GM19324 (cell line): ENCODE measurements around the gene LSM4.
"Not testable (repeated sequence)": the region's sequence is repeated elsewhere in the genome, so short reads cannot be mapped to it uniquely, and the experiment has no call there.

Experiments used
- ATAC-seq: cut with Tn5 transposase; IDR thresholded peaks from one replicate; pipeline ENCODE4 v1.9.1; 2021; ENCODE audit warnings: mild to moderate bottlenecking, moderate library complexity; ENCODE audit not compliant: unreplicated experiment, low FRiP score

Gene LSM4

DNA sequence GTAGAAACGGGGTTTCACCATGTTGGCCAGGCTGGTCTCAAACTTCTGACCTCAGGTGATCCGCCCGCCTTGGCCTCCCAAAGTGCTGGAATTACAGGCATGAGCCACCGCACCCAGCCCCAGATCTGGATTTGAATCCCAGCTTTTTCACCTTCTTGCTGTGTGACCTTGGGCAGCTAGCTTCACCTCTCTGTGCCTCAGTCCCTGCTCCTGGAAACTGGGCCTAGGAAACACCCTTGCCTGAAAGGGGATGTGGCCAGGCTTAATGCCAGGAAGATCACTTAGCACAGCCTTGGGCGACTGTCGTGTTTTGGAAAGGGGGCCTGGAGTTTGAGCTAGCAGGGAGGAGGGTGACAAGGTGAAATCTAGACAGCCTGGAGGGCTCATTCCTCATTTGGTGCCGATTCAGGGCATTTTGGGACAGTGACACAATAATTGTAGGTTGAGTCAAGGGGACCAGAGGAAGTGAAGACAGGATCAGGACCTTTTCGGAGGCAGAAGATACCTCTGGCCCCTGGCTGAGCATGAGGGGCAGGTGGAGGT, 19.3 kb upstream of the LSM4 start:
- no peak for ATAC-seq

DNA sequence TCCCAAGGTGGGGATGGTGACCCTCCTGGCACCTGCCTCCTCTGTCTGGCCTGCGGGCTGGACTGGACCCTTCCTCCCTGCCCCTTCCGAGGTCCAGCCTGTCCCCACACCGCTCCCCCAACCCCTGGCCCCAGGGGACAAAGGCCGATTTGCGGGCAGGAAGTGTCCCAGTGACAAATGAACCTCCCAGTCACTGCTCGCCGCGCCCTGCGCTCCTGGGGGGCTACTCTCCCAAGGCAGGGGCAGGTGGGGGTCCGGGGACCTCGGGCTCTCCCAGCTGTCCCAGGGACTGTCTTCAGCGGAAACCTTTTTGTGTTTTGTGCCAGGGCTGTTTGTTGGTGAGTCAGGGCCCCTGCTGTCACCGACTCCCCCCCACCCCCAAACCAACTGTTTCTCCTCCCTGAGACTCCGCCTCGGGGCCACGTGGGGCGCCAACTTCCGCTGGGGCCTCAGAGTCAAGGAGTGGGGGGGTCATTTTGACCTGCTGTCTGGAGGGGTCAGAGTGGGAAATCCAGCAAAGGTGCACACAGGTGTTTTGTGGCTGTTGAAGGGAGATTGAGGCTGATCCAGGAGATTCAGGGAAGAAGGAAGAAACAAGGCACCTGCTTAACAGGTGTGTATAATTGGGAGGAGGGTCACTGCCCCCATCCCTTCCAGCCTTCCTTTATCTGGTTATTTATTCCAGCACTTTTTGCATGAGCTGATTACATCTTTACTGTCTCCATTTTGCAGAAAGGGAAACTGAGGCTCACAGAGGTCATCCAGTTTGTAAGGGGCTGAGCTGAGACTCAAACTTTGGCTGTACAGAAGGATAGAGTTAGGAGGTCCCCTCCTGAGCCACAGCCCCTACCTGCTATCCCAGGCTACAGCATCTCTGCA, 18.4 kb upstream of the LSM4 start:
- peak; percentile 42 for ATAC-seq

DNA sequence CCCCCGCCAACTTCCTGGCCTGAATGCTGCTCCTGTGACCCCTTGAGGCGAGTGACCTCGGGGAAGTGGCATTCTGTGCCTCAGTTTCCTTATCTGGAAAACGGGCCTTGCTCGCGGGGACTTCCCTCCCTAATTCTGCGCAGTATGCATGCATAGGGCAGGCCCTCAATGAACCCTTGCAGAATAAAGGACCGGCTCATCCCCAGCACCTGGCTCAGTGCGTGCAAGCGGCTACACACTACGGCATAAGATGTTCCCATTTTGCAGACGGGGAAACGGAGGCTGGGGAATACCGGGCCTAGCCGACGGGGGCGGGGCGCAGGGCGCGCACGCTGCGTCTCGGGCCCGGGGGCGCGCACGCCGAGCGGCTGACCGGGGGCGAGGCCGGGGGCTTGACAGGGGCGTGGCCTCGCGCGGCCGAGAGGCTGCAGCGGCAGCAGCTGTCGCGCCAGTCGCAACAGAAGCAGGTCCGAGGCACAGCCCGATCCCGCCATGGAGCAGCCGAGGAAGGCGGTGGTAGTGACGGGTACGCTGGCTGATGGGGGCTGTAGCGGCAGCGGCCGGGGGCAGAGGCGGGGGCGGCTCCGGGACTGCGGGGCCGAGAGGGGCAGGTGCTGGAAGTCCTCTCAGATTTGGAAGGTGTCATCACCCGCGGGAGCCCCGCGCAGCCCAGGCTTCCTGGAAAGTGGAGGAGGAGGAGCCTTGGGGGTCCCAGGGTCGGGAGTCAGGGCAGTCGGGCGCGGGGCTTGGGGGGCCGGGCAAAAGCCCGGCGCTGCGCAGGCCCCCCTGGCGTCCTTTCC, 17.5 kb upstream of the LSM4 start, which contains the start of gene PGPEP1:
Gene PGPEP1 (plus strand): TSS at position 409 of the 800 bp plus-strand sequence. CDS start 84 bp downstream, at position 493.
- ATAC-seq = peak; percentile 62

- no peak for ATAC-seq
Measured at GRCh38 chr19:18339723-18340122, 16.8 kb upstream of the LSM4 start.

GRCh38 chr19:18338541-18338940, 15.7 kb upstream of the LSM4 start:
- ATAC-seq = no peak

DNA sequence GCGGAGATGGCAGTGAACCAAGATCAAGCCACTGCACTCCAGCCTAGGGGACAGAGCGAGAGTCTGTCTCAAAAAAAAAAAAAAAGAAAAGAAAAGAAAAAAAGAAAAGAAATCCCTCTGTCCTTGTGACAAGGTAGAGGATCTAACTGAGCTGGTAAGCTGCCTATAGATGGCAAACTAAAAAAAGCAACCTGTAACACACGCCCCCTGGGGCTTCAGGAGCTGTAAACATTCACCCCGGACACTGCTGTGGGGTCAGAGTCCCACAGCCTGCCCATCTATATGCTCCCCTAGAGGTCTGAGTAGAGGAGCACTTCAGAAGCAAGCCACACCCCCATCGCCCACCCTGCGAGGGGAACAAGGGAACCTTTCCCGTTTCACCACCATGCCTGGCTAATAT, 13.2 kb upstream of the LSM4 start:
- no peak for ATAC-seq

GRCh38 chr19:18333680-18334079, 10.8 kb upstream of the LSM4 start:
- ATAC-seq = no peak

GRCh38 chr19:18332917-18333530, 10.1 kb upstream of the LSM4 start:
- ATAC-seq = no peak

GRCh38 chr19:18330868-18331267, 8.0 kb upstream of the LSM4 start:
- ATAC-seq = no peak

GRCh38 chr19:18329035-18329376, 6.1 kb upstream of the LSM4 start:
- ATAC-seq = no peak

DNA sequence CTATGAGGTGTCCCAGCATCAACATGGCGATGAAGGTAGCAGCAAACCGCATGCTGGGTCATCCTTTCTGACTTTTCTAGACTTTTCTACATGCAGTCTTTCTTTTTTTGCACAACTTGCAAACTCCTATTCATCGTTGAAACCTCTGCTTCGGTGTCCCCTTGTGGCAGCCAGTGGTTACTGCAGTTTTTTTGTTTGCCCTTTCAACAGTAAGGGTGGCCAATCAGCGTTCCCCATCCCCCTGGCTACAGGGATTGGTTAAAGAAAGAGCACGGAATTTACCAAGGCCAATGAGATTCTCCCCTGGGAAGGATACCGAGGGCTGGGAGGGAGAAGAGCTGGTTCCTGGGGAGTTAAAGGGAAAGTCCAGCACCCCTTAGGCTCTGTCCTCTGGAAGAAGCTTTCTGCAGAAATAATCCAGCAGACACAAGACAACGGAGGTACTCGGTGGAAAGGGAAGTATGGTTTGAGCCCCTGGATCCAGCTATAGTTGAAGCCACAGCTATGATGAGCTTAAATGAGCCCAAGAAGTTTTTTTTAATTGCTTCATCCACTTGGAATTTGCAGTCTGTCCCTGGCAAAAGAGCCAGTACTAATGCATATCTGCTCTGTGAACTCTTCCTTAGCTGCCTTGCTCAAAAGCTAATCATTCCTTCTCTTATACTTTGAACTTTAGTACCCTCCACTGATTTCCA, 5.6 kb upstream of the LSM4 start:
- ATAC-seq = peak; percentile 89

DNA sequence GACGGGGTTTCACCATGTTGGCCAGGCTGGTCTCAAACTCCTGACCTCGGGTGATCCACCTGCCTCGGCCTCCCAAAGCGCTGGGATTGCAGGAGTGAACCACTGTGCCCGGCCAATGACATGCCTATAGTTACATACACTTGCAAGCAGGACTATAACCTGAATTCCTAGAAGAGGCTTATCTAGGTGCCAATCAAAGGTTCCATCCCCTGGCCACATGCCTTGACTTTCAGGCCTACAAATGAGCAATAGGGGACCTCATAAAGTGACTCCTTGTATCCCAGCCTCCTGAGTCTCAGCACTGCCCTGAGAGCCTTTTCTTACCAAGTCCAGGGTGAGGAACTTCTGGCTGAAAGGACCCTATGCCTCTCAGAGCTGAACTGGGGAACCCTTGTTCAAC, 3.9 kb upstream of the LSM4 start:
- ATAC-seq = no peak

DNA sequence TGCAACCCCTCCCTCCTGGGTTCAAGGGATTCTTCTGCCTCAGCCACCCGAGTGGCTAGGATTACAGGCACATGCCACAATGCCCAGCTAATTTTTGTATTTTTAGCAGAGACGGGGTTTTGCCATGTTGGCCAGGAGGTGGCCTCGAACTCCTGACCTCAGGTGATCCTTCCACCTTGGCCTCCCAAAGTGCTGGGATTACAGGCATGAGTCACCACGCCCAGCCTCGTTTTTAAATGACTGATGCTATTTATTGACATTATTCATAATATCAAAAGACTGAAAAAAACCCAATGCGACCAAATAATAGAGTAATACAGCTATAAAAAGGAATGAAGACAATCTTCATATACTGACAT, 1.5 kb upstream of the LSM4 start:
- not testable (repeated sequence) for ATAC-seq

DNA sequence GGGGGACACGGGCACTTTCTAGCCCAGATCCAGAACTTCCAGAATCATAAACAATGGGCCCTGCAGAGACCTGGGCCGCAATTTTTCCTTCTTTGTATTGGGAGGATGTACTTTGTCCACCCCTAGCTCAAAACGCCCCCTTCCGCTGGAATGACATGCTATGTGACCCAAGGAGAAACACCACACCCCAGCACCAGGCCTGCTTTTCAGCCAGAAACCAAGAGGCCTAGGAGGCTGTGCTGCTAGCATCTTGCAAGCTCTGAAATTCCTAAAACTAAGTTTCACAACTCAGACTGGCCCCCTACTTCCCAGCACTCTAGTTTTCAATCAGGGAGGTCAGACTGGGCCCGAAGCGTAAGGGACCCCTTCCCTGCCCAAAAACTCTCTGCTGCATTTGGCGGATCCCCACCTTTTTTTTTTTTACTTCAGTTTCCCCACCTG, 538 bp downstream of the LSM4 start:
- ATAC-seq = no peak

GRCh38 chr19:18321734-18322102, 1.2 kb downstream of the LSM4 start:
- ATAC-seq = no peak

GRCh38 chr19:18320865-18321733, 1.8 kb downstream of the LSM4 start:
- ATAC-seq = no peak

GRCh38 chr19:18319591-18320135, 3.2 kb downstream of the LSM4 start:
- no peak for ATAC-seq

- ATAC-seq = no peak
Measured at GRCh38 chr19:18317961-18318800, 4.7 kb downstream of the LSM4 start.
